Activated gamma-delta T cell treated with Interleukin-2 at 50 U/mL for 16 hours (primary cell): ENCODE results near the gene VDR.
"Not testable (repeated sequence)": the region's sequence is repeated elsewhere in the genome, so short reads cannot be mapped to it uniquely, and the experiment has no call there.

Experiments used
- DNase-seq: peaks from one replicate; pipeline ENCODE4 v3.0.0-alpha.2; 2020

Gene VDR

DNA sequence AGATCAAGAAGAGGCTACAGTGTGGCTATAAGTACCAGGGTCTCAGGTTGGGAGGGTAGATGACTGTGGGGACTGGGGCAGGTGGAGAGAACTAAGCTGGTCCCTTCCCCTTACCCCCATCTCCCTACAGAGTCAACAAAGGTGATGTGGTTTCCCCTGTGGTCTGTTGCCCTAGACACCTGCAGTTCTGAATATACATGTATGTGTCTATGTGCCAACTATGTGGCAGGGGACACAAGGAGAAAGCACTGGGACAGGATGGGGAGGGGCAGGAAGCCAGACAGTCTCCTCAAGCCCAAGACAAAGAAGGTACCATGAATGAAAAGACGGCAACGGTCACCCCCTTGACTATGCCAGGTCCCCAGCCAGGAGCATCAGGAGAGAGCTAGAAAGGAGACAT, 80.6 kb downstream of the VDR start:
- peak; percentile 38 for DNase-seq

DNA sequence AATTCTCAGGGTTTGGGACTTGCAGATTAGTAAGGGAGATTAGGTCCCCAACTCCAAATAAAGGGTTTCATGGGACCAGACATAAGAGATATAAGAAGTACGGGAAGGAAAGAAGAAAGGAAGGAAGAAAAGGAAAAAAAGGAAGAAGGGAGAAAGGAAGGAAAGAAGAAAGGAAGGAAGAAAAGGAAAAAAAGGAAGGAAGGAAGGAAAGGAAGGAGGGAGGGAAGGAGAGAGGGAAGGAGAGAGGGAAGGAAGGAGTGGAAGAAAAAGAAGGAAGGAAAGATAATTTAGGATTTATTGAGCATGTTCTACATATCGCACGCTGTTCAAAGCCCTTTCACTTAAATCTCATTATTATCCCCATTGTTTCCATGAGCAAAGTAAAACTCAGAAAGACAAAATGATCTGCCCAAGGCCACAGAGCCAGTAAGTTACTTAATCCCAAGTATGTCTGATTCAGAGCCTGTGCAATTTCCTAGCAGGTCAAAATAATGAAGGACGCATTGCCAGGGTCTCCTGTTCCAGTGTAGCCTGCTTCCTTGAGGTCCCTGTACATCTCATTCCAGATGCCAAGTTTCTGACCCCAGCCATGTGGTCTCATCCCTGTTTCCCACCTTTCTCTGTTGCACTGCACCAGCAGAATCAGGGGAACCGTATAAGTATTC, 81.2 kb downstream of the VDR start:
- DNase-seq: no peak

DNA sequence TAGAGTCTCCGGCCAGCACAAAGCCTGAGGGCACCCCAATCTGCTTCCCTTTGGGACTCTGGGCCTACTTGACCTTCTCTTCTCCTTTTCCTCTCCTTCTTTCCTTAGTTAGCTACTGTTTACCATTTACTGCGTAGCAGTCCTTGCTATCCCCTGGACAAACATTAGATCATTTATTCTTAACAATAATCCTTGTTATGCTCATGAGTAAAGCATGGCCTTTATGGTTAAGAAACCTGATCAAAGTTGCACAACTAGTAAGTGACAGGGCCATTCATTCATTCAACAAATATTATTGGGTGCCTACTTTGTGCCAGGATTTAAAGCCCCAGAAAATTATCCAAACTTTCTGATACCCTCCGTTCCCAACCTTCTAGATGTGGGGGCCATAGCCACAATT, 81.9 kb downstream of the VDR start:
- DNase-seq: no peak

DNA sequence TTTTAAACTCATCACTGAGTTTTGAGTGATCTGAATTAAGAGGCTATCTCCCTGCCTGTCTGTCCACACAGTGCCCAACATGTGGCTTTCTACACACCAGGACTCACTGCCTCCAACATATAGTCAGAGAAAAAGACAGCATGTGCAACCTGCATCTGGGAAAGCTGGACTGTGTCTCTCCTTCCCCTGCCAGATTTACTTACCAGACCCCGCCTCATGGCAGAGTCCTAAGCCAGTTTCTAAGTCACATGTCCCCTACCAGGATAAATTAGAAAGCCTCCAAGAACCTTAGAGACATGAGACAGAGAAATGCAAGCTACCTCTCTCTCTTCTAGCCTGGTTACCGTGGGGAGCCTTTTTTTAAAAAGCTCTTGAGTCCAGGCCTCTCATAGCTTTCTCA, 82.4 kb downstream of the VDR start:
- no peak for DNase-seq

DNA sequence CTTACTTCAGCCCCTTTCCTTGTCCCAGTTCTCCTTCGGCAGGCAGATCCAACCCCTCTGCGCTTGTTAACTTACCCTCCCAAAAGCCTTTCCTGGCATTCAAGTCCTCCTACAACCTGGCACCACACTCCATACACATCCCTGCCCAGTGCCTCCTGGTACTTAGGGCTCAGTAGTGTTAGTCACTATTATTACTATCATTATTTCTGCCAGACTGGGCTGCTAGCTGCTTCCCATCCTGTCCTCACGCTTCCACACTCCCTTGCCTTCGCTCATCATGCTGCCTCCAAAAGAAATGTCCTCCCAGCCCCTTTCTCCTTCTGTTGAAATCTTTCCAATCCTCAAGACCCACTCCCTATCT, 83.5 kb downstream of the VDR start:
- no peak for DNase-seq

DNA sequence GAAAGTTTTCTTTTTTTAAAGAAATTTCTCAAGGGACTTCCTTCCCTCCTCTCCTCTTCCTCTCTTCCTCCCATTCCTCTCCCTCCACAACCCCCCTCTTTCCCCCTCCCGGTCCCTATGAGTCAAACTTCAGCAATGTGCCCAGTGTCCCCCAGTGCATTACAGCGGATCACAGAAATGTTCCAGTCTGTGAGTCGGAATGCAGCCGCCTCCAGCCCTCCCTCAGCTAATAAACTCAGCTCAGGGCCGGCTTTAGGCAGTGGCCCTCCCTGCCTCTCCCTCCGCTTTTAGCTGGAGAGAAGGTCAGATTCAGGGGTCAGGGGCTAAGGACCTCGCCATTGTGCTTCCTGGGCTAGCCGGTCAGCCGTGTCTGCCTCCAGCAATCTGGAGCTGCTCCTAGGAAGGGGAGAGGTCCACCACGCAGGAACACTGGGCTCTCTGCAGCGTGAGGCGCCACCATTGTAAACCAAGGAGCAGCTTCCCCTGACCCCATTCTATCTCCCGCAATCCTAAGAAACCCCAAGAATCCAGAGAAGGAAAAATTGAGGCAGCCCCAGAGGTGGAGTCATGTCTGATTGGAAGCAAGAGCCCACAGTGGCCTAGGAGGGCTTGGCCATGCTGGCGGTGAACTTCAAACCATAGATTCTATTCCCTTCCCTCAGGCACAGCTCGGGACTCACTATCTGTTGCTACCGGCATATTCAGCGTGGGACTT, 84.0 kb downstream of the VDR start:
- no peak for DNase-seq

DNA sequence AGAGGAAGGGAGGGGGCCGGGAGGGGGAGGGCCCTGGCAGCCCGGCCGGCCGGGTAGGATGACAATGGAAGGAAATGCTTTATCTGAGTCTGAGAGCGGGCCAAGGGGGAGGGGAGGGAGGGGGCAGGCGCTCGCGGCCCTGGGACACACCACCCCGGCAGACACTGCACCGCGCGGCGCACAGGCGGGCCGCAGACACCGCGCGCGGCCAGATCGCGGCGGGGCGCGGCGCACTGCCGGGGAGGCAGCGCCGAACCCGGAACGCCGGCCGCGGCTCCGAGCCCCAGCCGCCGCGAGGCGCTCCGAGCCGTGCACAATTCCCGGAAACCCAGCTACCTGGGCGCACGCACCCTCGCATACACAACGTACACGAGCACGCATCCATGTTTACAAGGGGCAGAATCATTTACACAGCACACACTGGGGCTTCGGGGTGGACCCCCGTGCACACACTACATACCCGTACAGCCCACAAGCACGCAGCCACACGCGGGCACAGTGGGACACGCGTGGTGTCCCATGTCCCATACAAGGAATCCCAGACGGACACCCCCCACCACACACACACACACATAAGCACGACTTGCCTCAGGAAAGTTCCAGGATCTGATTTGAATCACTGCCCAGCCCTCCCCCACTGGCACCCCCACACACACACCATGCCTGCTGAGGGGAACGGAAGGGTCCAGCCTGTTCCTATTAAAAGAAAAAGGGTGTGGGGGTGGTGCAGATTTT, 84.7 kb downstream of the VDR start, which contains the start of gene HDAC7:
Gene HDAC7 (minus strand): TSS at position 8 of the 735 bp plus-strand sequence. CDS start 118 bp downstream, outside the sequence.
- peak; percentile 70 for DNase-seq

DNA sequence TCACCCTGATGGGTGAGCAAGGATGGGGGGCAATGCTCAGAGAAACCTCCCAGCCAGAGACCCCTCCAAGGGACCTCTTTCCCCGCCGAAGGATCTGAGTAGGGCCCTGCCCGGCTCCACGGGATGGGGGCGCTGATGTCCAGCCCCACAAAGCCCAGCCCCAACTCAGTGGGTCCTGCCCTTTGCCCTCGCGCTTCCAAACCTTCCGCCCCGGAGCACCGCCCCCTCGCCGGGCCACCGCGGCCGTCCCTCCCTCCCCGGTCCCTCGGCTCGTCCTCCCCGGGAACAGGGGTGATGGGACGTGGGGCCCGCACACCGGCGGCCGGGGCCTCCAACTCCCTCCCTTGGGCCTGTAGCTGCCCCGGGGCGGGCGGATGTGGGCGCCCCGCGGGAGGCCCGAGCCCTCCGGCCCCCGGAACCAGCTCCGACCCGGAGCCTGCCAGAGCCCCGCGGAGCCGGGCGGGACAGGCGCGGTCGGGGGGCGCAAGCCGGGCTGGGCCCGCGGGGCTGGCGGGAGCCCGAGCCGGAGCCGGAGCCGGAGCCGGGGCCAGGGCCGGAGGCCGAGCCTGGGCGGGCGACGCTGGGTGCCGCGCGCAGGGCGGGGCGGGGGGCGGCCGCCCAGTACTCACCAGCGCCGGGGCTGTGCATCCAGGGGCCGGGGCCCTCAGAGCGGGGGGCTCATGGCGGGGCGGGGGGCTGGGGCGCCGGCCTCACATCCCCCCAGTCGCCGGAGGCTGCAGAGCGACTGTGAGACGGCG, 85.5 kb downstream of the VDR start:
- DNase-seq: peak; percentile 31

DNA sequence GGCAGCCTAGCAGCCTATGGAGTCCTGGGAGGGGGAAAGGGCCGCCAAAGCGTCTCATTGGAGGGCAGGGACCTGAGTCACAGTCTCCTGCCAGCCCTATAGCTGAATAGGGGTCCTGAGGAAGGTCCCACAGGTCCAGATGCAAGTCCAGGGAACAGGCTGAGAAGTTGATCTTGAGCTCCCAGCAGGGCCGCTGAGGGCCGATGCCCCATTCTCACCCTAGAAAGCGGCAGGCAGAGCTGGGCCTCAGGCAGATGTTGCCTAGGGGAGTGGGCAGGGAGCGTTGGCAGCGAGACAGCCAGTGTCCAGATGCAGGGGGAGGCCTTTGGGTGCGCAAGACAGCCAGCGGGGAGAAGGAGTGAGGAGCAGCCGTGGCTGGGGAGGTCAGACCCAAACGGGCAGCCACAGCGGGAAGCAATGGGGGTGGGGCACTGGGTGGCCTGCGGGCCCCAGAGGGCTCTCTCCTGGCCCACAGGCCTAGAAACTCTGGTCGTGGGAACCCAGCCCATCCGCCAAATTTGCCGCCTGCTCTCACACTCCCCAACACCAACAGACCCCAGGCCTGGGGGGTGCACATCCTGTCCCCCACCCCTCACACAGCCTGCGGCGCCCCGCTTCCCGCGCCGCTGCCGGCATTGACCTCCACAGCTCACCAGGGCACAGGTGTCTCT, 86.2 kb downstream of the VDR start:
- DNase-seq: peak; percentile 43

DNA sequence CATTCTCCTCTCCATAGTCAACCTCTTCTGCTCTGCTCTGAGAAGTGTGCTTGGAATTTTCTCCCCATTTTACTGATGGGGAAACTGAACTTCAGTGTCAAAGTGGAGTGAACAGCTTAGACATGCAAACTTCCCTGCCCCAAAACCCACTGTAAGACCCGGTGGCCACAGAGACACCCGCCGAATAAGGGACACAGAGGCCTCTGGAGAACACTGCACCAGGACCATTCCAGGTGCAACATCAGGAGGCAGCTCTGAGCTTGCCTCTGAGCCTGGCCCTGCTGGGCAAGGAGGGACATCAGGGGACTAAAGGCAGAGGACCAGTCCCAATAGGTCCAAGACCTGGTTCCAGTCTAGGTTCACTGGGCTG, 86.8 kb downstream of the VDR start:
- no peak for DNase-seq

DNA sequence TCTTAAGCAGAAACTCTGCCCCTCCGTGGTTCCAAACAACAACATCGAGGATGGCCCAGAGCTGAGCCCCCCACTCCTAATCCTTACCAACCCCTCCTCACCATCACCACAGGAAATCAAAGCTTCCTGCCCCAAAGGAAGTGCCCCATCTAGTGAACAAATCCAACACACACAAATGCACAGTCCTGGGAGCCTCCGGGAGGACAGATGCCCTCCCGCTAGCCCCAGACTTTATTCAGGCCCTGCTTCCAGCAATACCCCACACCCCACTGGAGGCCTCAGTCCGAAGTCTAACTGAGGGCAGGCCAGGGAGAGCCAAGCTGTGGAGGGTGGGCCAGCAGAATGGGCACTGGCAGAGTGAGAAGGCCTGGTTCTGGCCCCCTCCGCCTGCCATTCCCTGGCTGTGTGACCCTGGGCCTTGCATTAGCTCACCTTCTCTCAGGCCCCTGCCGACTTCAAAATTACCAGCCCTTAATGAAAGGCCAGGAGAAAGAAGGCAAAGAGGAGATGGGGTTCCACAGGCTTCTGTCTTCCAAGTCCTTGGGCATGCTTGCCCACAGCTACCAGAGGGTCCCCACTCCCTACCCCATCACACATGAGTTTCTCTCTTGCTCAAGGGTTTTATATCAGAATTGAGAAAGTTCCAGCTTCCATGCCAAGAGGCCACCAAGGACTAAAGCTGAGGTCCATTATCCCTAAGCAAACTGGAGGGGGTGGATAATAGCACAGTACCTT, 87.4 kb downstream of the VDR start:
- no peak for DNase-seq

DNA sequence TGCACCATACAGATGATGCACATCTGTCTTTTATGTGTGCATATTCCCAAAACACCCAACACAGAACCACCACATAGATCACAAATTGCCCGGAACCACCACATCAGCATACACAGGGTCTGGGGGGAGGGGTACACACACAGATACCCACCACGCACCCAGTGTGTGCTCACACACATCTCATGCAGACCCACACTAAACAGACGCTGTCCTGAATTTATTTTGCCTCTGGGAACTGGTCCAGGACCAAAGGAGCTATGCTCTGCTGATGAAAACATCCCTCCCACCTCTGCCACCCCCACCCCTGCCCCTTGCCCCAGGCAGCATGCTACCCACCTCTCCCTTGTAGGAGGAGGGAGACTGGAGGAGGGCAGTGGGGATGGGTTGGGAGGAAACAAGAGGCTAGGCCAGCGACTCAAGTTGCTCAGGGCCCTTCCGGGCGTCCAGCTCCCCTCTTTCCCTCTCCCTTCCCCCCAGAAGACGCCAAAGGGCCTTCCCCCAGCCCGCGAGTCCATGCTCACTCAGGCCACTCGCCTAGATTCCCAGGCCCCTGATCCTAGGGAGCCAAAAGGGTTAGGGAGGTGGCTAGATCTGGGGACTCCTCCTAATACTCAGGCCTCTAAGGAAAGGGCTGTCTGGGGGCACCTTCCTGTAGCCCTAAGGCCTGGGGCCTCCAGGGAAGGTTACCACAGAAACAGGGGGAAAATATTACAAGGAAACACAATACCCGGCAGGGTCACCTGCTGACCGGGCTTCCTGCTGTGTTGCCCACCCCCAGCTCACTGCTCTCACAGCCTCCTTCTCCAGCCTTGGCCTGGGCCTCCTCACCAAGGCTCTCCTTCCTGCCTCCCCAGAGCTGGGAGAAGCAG, 88.2 kb downstream of the VDR start:
- no peak for DNase-seq

DNA sequence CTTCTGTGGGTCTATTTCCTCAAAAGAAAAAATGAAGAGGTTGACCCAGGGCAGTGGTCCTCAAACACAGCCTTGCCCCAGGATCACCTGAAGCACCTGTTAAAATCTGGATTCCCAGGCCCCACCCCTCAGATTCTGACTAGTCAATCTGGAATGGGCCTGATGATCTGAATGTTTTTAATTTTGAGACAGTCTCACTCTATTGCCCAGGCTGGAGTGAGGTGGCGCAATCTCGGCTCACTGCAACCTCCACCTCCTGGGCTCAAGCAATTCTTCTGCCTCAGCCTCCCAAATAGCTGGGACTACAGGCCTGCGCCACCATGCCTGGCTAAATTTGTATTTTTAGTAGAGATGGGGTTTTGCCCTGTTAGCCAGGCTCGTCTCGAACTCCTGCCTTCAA, 89.3 kb downstream of the VDR start:
- DNase-seq: not testable (repeated sequence)

DNA sequence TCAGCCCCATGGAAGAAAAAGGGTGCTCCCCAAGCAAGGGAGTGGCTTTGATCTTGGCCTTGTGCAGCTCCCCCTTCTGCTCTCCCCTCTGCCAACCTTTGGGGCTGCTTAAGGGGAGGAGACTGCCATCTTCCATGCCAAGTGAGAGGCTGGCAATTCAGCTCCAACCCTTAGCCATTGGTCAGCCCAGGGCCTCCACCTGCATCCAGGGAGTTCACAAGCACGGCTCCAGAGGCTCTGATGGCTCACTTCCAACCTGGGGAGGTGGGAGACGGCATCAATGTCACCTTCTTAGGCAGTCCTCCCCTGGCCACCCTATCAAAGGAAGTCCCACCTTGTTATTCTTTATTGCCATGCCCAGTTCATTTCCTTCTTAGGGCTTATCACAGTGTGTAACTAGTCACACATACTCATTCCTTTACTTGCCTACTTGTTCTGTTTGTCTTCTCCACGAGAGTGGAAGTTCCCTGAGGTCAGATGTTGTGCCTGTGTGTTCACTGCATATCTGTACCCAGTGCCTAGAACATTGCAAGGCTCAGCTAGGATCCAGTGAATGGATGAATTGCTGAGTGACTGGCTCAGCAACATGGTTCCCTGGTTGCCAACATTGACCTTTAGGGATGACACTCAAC, 90.1 kb downstream of the VDR start:
- no peak for DNase-seq

DNA sequence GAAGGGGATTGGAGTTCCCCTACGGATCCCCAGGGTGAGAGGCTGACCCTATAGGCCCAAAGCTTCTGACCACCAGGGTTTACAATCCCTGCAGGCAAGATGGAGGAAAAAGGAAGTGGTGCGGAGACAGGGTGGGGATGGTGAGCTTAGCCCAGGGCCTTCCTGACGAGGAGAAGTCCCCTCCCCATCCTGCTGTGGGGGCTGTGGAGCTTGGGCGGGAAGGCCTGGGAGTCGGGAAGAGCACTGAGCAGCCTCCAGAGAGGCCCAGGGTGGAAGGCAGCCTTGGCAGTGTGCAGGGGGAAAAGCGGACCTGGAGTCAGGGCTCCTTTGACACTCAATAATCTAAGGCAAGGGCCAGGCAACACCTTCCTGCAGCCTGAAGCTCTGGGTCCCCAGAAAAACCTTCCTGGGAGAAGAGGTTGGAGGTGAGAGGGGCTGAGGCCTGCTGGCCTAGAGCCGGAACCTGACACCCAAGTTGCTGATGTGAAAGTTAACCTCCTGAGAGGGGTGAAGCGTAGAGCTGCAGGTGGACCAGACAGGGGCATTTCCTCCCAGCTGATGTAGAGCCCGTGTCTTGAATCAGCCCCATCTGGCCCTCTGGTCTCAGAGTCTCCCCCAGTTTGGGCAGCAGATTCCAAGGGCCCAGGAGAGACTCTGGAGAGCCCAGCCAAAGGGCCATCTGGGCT, 91.1 kb downstream of the VDR start:
- DNase-seq: no peak

DNA sequence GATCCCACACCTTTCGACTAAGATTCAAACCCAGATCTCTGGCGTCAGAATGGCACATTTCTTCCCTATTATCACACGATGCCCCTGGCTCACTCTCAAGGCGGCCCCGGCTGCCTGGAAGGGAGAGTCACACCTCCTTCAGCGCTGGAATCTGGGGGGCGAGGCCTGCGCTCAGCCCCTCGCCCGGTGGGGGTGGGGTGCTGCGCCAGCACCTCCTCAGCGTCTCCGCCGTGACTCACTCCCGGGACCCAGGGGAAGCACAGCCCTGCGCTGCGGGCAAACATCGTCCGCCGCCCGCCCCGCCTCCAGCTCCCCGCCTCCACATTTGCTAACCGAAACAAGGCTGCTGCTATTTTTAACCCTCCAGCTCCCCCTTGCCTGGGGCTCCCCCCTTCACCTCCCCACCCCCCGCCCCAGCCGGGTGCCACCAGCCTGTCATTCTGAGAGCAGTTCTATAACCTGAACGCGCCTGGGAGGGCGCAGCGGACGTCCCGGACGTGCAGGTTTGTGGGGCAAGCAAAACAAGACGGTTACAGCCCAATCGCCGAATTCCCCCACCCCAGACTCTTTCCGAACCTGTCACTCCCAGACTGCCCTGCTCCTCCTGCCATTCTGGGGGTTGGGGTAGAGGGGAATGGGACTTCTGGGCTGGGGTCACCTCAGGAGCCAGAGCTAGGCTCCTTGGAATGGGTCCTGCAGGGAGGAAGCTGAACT, 91.8 kb downstream of the VDR start:
- peak; percentile 88 for DNase-seq

DNA sequence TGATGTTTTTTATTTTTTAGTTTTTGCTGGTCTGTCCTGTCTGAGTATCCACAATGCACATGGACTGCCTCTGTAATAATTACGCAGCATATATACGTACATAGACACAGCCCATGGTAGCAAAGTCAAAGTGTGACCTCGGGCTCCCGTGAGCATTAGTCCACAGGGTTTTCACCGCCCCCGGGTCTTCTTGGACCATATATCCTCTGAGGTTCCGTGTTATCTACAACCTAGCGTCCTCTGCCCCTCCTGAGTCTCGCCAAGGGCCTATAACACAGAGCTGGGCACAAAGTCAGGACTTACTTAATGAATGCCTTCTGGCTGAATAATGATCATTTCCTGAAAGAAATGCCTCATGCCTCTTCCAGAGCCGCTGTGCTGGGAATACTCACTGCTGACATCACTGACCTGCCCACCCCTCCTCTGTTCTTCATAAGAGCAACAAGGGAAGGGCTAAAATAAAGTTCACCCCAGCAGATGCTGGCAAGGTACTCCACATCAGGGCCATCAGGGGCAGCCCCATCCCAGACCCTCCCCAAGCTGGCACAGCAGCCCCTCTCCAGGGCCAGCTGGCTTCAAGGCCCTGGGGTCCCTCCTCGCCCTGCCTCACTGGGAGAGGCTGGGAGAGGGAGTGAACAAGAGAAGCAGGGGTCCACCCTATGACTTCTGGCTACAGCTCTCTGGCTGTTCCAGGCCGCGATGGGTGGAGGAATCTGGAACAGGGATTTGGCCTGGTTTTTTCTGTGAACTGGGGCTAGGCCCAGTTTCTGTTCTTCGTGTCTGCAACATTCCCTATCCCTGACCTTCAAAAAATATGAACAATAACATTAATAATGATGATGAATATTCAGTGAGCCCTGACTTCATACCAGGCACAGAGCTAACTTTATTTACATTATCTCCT, 93.0 kb downstream of the VDR start:
- DNase-seq: no peak

DNA sequence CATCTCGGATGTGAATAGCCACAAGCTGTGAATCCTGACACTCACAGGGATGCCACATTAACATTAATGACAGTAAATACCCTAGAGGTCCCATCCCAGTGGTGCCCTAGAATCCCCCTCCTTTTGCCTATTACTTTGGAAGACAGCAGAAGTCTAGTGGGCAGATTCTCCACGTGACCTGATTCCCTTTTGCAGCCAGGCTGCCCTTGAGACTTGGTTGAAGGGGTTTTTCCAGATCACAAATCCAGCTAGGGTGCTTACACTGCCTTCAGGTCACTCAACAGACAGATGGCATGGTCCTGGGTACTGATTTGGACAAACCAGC, 93.8 kb downstream of the VDR start:
- no peak for DNase-seq
